Measurements from ENCODE around the gene CTNNBIP1. TPM values are rescaled to one million over a fixed set of nuclear protein-coding genes. Genes with fewer than 3 reads are reported as not detected.

CTNNBIP1 gene
- total and polyA plus RNA-seq, 9 of the 15 experiments (the other 6 are each of a cell fraction or from before 2014, with no cell fraction given): 0.65 to 29.2 (median 14.7) TPM

- TF ChIP-seq ZNF518B (CRISPR knock-in tag; IDR thresholded peaks at IDR 0.05) (no peak), ZC3H11A (IDR thresholded peaks at IDR 0.05; ENCODE audit: low read depth, low read length) (no peak), POLR3A (IDR thresholded peaks at IDR 0.05; ENCODE audit: borderline replicate concordance, extremely low read depth, insufficient read depth, insufficient read length) (no peak), THRB (CRISPR knock-in tag; conservative IDR thresholded peaks at IDR 0.05) (no peak), ZNF77 (CRISPR knock-in tag; IDR thresholded peaks at IDR 0.05) (no peak), DEAF1 (CRISPR knock-in tag; IDR thresholded peaks at IDR 0.05) (no peak; the same call in 1 of the 2 replicates), TRIM24 (IDR thresholded peaks at IDR 0.05) (no peak), CLOCK (CRISPR knock-in tag; IDR thresholded peaks at IDR 0.05; ENCODE audit: borderline replicate concordance) (no peak), ZBTB49 (CRISPR knock-in tag; IDR thresholded peaks at IDR 0.05; ENCODE audit: borderline replicate concordance) (no peak), SMAD1 (IDR thresholded peaks at IDR 0.05; ENCODE audit: low read depth, low read length, partially characterized antibody) (peak; percentile 23), ZFP91 (CRISPR knock-in tag; IDR thresholded peaks at IDR 0.05) (no peak)
These were observed 19.6 kb upstream of the CTNNBIP1 start (continued) for GRCh38 chr1:9929431-9930385.
